Skeletal muscle cell (primary cell): ENCODE measurements around the gene SAC3D1.

Experiments
- DNase-seq: peaks from one replicate; pipeline ENCODE4 v3.0.0-alpha.2; 2010; ENCODE audit warnings: low read depth
- H3K4me3 ChIP-seq: 2 replicates; pipeline ENCODE4 v1.5.1; 2011; ENCODE audit warnings: low read depth, mild to moderate bottlenecking, control low read depth, low read length, moderate library complexity

Gene SAC3D1

DNA sequence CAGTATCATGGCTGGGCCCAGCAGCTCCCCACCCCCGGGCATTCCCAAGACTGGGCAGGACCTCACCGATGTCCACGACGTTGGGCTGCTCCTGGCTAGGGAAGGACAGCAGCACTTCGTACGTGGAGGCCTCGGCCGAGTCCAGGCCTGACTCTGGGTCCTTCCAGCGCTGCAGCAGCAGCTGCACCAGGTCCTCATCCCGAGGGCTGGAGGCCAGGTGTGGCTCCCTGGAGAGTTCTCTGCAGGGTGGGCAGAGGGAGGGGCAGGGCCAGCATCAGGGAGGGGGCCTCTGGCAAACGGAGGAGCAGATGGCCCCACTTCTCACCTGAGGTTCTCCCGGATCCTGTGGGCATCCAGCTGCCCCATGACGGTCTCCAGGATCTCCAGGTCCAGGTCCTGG is 17.0 kb downstream of the SAC3D1 start:
- DNase-seq, result no peak
- no peak overlapping the region for H3K4me3 ChIP-seq

DNA sequence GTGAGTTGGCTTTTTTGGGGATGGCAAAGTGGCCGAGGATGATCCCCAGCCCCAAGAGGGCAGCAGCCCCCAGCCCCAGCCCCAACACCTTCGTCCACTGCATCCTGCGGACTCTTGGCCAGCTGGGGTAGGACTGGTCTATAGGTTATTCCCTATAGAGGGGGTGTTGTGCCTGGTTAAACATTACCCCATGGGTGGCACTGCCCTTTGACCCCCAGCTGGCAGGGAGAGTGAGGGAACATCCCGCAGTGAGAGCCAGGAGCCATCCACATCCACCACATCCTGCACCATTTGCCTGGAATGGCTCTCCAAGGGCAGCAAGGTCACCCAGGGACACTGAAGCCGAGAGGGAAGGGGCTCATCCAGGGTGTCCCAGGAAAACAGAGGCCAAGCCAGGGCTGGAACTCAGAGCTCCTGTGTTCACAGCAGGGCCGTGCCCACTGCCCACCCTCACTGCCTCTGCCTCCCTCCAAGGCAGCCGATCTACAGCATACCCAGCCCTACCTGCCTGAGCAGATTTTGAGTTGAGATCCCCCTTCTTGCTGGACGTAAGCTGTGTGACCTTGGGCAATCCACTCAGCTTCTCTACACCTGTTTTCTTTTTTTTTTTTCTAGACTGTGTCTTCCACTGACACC is 17.5 kb downstream of the SAC3D1 start, which contains the start of gene NAALADL1:
Gene NAALADL1, minus strand, starts transcription at position 135 of the 636 bp plus-strand sequence. Its CDS starts 32 bp downstream, at position 103.
- H3K4me3 ChIP-seq, result no peak within 1 kb of the TSS
- DNase-seq, result no peak

DNA sequence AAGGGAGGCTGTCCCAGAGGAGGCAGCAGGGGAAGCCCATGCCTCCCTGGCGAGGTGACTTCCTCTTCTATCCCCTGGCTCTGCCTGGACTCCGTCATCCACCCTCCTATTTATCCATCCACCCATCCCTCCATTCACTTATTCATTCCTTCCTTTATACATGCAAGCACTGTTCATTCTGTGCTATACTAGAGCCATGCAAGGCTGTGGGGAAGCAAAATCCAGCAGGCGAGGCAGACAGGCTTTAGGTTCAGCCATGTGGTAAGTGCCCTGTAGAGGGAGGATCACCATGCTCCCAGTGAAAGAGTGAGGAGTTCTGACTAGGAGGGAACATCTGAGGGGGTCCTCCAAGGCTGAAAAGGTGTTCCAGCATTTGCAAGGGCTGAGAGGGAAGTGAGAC is 18.5 kb downstream of the SAC3D1 start:
- no peak overlapping the region for H3K4me3 ChIP-seq
- no peak for DNase-seq

DNA sequence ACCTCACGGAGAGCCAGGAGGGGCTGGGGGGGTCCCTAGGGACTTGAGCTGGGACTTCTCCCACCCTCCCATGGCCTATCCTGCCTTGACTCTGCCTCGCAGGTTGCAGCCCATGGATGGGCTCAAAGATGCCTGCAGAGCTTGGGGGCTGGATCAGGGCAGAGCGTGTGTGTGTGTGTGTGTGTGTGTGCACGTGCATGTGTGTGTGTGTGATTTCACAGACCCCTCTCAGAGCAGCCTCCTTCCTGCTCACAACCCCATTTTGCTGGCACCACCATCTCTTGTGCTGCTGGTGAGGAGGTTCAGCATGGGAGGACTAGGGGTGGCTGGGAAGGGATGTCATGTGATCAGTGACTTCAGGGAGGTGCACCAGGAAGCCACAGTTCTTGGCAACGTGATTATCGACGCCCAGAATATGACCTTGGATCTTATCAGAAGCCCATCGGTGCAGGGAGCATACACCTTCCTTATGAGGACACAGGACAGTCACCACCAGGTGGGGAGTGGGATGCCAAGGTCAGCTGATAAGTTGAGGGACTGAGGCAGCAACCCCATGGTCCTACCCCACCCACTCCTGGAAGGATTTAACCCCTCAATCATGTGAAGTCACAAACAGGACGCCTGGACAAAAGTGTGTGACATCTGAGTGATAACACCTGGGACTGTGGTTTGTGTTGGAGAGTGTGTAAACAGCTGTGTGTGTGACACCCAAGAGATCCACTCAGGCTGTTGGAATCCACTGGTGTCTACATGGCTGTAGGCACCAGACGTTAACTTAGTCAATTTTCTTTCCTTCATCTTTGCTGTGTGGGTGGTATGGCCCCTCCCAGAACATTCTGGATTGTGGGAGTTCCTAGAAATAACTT is 19.2 kb downstream of the SAC3D1 start:
- no peak overlapping the region for H3K4me3 ChIP-seq
- no peak for DNase-seq

DNA sequence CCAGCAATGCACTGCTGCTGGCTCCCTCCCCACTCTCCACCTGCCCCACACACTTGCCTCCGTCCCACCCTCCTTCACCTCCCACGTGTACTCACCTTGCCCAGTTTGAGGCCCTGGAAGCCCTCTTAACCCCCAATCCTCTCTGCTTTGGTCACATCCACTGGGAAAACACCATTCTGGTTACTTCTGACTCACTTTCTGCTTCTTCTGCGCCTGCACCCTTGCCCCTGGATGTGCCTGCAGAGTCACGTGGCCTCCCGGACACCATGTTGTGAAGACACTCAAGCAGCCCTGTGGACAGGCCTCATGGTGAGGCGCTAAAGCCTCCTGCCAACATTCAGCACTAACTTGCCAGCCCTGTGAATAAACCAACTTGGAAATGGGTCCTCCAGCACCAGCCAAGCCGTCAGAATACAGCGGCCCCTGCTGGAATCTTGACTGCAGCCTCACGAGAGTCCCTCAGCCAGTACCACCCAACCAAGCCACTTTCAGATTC is 20.0 kb downstream of the SAC3D1 start:
- DNase-seq, result no peak
- H3K4me3 ChIP-seq, result no peak overlapping the region

DNA sequence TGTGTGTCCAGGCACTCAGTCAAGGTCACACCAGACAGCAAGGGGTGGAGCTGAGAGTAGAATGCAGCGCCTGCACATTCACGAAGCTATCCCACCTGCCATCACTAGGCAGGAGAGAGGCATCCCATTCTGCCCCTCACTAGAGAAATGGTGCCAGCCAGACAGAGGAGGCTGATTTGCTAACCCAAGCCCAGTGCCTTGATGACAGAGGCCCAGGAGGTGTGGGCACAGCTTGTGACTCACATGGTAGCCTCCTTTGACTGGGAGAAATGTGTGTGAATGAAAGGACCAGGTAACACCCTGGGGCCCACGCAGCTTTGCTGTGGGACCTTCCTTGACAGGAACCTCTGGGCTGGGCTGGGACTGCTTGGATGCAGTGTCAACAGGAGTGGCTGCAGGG is 22.5 kb downstream of the SAC3D1 start:
- H3K4me3 ChIP-seq, result no peak overlapping the region
- DNase-seq, result no peak

DNA sequence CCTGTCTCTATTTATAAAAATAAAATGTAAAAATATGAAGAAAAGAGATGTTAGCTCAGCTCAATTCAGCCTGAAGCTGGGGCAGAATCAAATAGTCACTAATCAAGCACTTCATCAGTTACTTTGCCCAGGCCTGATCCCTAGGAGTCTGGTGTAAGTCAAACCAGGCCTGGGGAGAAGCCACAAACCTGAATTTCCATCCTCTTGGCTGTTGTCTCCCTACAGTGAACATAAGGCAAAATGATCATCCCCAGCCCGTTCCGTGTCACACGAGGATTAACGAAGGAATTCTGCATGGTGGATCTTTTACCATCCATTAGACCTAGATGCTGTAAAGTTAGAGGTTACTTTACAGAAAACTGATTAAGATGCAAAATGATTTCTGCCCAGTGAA is 23.8 kb downstream of the SAC3D1 start:
- DNase-seq, result no peak
- H3K4me3 ChIP-seq, result no peak overlapping the region

DNA sequence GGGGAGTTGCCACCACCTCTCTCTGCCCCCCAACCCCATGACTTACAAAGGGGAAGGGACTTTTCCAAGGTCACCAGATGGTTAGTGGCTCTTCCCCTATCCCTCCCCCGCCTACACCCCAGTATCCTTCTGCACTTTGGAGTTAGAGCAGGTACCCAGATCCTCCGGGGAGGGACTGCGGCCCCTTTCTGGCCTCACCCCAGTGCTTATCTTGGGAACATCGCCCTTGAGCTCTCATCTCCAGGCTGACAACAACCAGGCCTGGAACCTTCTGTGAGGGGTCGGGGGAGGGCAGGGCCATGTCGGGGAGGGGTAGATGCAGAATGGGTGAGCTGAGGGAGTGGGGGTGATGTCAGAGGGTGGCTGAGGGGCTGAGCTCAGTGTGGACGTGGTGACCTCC is 24.8 kb downstream of the SAC3D1 start:
- DNase-seq, result no peak
- no peak overlapping the region for H3K4me3 ChIP-seq

DNA sequence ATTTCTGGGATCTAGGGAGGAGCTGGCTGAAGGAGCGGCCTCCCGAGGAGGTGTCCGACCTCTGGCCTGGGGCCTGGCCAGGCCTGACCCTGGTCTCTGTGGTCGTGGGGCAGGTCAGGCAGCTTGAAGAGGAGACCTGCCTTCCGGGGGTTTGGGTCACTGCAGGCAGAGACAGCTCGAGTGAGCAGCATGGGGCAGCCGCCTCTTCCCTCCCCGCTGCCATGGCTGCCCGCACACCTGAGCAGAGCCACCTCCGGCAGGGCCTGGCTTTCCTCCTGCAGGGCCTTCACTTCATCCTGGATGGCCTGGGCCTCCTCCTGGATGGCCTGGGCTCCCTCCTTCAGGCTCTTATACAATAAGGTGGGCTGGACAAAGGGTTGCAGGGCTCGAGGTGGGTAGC is 25.3 kb downstream of the SAC3D1 start:
- no peak for DNase-seq
- H3K4me3 ChIP-seq, result no peak overlapping the region

DNA sequence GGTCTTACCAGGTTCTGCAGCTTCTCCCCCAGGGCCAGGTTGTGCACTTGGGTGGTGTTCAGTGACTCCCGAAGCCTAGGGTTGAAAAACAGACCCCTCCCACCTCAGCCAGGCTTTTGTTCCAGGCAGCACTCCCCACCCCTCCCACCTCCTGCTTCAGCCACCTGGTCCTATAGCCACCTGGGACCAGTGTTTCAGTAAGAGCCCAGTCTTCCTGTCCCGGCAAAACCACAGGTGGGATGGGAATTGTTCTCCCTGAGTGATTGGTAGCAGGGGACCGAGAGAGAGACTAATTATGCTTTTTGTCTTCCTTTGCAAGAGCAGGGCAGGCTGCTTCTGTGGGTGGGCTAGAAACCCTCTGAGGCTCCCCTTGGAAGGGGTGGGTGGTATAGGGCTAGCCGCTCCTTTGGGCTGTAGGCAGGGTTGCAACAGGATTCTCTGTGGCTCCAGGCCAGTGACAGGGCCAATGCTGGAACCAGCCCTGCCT is 25.8 kb downstream of the SAC3D1 start:
- no peak for DNase-seq
- no peak overlapping the region for H3K4me3 ChIP-seq

DNA sequence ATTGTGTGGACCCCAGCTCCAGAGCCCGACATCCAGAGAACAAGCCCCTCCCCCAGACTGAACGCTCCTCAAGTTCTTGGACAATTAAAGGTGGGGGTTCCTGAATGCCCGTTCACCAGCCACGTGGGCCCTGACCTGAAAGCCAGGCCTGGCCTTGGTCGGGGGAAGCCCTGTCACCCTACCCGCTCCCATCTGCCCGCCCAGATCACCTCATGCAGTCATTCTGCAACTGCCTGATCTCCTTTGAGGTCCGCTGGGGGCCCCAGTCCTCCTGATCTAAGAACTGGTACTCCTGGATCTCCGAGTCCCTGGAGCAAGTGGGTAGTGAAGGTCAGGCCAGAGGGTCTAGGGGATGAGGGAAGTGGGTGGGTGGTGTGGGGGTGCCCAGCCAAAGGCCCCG is 26.4 kb downstream of the SAC3D1 start:
- no peak for DNase-seq
- no peak overlapping the region for H3K4me3 ChIP-seq

DNA sequence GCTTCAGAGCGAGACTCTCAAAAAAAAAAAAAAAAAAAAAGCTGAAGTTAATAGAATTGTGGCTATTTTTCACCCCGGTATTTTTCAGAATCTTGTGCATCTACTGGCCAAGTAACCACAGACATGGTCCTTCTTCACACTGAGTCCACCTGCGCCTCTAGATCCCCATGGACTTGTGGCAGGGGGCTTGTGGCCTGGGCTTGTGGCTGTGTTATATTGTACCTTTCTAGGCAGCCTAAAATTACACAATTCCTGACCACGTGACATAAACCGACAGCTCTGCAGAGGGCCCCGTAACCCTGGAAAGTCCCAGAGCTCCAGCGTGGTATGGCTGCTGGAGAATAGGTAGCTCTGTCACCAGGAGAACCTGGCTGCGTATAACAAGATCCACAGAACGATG is 28.2 kb downstream of the SAC3D1 start:
- H3K4me3 ChIP-seq, result no peak overlapping the region
- no peak for DNase-seq

DNA sequence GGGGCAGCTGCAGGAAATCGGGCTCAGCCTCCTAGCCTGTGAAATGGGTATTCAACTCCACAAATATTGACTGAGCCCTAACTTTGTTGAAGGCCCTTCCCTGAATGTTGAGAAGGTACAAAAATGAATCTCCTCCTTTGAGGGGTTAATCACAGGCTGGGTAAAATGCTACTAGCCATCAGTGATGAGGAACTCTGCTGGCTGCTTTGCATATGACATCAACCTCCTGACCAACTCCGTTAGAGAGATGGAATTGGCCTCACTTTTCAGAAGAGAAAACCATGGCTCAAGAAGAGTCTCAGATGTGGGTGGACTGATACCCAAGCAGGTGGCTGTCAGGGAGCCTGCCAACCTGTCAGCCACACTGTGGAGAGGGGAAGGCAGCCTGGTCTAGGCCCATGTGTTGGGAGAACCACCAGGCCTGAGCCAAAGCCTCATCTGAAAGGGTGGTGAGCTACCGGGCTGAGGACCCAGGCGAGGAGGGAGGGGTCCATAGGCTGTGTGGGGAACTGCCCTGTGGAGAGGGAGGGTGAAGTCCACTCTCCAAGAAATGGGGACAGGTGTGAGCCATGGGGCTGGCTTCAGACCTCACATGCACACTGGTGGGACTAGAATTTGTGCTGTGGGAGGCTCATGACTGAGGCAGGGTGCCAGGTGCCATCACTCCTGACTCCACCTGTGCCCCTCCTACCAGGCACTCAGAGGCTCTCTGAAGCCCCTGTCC is 31.1 kb downstream of the SAC3D1 start:
- no peak for DNase-seq
- H3K4me3 ChIP-seq, result no peak overlapping the region

DNA sequence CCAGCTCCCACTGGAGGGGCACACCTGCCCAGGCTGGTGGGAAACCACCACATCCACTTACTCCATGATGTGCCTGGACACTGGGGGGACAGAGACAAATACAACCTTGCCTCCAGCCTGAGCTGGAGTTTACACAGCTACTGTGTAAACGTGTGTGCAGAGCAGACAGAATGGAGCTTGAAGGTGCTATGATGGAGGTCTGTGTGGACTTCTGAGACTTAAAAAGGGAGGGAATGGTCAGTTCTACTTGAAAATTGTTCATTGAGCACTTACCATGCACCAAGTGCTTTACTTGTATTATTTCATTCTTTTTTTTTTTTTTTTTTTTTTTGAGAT is 31.6 kb downstream of the SAC3D1 start:
- no peak overlapping the region for H3K4me3 ChIP-seq
- DNase-seq, result no peak

DNA sequence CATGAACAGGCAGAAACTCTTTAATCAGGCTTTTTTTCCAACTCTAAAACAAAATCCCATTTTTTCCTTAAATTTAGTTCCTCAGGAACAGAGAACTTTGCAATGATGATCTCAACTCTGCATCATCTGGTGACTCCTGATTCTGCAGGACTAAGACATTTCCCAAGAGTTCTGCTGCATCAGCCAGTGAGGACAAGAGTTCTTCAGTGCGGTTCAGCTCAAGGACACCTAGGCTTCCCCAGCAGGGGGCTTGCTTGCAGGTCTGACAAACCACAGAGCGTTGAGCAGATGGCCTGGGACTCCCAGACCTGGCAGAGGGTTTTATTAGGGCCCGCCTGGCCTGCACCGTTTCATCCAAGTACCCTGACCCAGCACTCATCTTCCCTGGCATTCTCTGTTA is 36.4 kb downstream of the SAC3D1 start:
- DNase-seq, result peak; percentile 9
- no peak overlapping the region for H3K4me3 ChIP-seq

DNA sequence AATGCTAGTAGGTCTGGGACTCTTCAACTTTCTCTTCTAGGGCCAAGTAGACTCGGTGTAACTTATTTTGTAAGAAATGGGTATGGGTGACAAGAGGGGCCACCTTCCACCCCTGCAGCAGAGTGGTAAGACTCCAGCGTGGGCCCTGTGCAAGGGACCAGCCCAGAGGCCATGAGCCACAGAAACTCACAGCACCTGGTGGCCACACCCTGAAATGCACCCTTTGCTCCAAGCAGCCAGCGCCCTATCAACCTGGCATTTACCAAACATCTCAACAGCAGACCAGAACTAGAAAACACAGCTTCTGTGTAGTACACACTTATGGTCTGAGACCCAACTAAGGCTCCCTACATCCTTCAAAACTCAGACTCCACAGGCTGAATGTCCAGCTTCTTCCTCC is 37.1 kb downstream of the SAC3D1 start:
- no peak overlapping the region for H3K4me3 ChIP-seq
- no peak for DNase-seq

DNA sequence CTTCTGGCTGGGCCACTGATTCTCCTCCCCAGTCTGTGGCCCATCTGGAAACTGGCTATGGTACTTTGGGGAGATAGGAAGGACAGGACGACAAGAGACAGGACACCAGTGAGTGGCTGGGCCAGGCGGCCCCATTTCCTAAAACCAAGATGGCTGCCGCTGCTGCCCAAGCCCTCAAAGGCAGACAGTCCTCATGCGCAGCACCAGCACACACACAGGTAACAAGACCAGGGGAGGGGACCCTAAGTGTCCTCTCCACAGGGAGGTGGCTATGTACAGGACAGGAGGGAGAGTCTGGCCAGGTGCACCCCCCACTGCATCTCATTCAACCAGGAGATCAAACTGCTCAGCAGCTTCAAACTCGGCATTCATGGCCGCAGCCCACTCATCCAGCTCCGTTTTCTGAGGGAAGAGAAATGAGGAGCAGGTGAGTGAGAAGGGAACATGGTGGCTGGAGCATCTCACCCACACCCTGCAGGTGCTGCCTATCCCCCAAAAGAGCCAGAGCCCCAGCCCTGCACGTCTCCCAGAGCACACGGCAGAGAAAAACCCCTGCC is 37.9 kb downstream of the SAC3D1 start:
- no peak overlapping the region for H3K4me3 ChIP-seq

DNA sequence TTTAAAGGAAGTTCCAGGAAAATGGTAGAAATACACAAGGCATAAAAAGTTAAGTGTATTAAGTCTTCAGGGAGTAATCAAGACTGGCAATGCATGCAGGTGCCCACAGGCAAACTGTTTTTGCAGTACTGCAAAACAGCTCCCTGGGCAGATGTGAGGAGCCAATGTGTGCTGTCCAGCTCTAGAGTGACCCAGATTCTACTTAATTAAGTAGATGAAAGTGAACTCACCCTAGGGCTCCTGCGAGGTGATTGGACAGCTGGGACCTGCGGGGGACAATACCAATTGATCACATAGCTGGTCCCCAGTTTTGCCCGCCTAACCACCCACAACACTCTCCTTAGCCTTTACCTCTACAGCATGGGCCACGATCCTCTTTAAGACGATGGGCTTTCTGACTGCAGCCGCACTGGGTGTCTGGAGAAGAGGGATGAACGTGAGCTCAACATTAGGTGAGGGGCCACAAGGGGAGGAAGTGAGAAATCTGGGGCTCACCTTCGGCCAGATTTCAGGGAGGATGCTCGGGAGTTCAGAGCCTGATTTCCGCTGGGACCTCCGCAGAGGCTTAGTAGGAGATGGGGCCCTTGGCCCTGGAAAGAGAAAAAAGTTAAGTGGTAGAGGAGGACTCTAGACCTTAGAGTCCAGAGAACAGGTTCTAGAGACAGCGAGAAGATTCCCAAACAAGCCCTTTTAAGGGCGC is 42.3 kb downstream of the SAC3D1 start:
- peak overlapping the region; percentile 92 for H3K4me3 ChIP-seq
- no peak for DNase-seq

More for the DNA sequence above, 37.9 kb downstream of the SAC3D1 start:
- DNase-seq, result no peak

DNA sequence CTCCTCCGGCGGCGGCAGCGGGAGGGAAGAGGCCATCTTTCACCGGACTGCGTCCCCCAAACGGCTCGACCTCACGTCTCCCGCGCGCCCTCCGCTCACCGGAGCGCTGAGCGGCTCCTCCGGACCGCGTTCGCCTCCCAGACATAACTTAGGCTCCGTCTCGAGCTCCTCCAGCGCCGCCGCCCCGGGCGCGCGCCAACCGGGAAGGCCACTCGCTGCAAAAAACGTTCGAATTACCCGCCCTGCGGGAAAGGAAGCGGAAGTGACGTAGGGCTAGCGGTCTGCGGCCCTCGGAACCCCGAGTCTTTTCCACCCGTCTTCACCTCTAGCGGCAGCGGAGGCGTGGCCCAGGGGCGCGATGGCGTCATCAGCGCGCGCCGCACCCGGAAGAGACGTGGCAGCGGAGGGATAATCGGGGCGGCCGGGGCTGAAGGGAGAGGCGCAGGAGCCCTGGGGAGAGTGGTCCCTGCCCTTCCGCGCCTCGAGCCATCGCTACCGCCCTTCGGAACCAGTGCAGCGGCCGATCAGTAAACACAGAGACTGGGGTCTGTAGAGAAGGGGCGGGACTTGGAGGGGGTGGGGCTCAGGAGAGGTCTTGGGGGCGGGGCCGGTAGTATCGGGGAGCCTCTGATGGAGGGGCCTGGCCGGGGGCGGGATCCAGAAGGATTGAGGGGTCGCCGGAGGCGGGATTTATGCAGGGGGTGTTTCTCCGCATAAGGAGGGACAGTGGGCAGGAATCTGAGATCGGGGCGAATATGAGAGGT is 43.0 kb downstream of the SAC3D1 start, which contains the start of the genes CDCA5 and ZFPL1:
Gene CDCA5, minus strand, starts transcription at position 207 of the 764 bp plus-strand sequence. Its CDS starts 62 bp downstream, at position 145.
Gene ZFPL1, plus strand, starts transcription at position 389 of the 764 bp plus-strand sequence. CDS start 477 bp downstream, outside the sequence.
- DNase-seq, result peak; percentile 84
- H3K4me3 ChIP-seq, result peak within 1 kb of the TSS; percentile 92
